Adipocyte (in vitro differentiated cells): ENCODE measurements around the gene MERTK.
"Not testable (repeated sequence)": the region's sequence is repeated elsewhere in the genome, so short reads cannot be mapped to it uniquely, and the experiment has no call there.

ENCODE experiments used
- DNase-seq: peaks from one replicate; pipeline ENCODE4 v3.0.0-alpha.2; 2015; ENCODE audit warnings: low read depth
- H3K27me3 ChIP-seq: replicated peaks from 2 replicates; pipeline ENCODE4 v1.7.0; 2013; ENCODE audit warnings: mild to moderate bottlenecking, low read length, moderate library complexity; ENCODE audit not compliant: control insufficient read depth, insufficient read depth
- H3K36me3 ChIP-seq: 2 replicates; pipeline ENCODE4 v1.7.0; 2013; ENCODE audit warnings: low read length, mild to moderate bottlenecking, moderate library complexity; ENCODE audit not compliant: control insufficient read depth, insufficient read depth, severe bottlenecking
- H3K4me1 ChIP-seq: 2 replicates; pipeline ENCODE4 v1.7.0; 2013; ENCODE audit warnings: mild to moderate bottlenecking, low read length, moderate library complexity; ENCODE audit not compliant: control insufficient read depth, insufficient read depth
- H3K4me3 ChIP-seq: 2 replicates; pipeline ENCODE4 v1.7.0; 2013; ENCODE audit warnings: mild to moderate bottlenecking, low read length, moderate library complexity
- H3K9ac ChIP-seq: 2 replicates; pipeline ENCODE4 v1.7.0; 2013; ENCODE audit warnings: mild to moderate bottlenecking, low read length, moderate library complexity
- H3K9me3 ChIP-seq: 2 replicates; pipeline ENCODE4 v1.7.0; 2013; ENCODE audit warnings: mild to moderate bottlenecking, low read length, moderate library complexity; ENCODE audit not compliant: control insufficient read depth

The MERTK gene

DNA sequence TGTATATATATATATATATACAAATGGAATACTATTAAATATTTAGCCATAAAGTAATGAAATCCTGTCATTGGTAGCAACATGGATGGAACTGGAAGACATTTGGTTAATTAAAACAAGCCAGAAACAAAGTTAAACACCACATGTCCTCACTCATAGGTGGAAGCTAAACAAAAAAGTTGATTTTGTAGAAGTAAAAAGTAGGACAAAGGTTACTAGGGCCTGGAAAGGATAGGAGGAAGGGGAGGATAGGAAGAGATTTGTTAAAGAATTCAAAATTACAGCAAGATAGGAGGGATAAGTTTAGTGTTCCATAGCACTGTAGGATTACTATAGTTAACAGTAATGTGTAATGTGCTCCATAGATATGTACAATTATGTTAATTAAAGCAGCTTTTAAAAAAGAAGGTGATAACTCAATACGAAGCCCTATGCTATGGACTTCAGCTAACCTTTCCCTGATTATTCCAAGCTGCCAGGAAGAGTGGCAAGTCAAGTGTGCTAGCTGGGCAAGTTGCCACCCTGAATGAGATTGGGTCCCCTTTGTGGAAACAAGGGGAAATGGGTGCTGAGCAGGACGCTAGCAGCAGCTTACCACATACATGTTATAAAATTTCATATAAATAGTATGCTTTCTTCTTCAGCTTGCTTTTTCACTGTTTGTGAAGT is 12.3 kb downstream of the MERTK start:
- no peaks in the 10 kb centered on the region for H3K4me1 ChIP-seq
- H3K36me3 ChIP-seq, result no peaks in the 10 kb centered on the region
- H3K4me3 ChIP-seq, result no peak overlapping the region
- no peak for DNase-seq
- H3K27me3 ChIP-seq, result no peaks in the 10 kb centered on the region
- no peaks in the 10 kb centered on the region for H3K9me3 ChIP-seq
- H3K9ac ChIP-seq, result no peak overlapping the region

DNA sequence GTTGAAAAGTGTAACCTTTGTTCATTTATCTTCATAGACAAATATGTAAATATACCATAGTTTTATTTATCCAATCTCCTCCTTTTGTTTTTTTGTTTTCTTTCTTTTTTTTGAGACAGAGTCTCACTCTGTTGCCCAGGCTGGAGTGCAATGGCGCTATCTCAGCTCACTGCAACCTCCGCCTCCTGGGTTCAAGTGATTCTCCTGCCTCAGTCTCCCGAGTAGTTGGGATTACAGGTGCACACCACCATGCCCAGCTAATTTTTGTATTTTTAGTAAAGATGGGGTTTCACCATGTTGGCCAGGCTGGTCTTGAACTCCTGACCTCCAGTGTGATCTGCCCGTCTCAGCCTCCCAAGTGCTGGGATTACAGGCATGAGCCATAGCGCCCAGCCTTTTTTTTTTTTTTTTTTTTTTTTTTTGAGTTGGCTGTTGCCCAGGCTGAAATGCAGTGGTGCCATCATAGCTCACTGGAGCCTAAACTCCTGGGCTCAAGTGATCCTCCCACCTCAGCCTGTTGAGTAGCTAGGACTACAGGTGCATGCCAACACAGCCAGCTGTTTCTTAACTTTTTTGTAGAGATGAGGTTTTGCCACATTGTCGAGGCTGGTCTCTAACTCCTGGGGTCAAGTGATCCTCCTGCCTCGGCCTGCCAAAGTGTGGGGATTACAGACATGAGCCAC is 13.0 kb downstream of the MERTK start:
- not testable (repeated sequence) for H3K27me3 ChIP-seq

DNA sequence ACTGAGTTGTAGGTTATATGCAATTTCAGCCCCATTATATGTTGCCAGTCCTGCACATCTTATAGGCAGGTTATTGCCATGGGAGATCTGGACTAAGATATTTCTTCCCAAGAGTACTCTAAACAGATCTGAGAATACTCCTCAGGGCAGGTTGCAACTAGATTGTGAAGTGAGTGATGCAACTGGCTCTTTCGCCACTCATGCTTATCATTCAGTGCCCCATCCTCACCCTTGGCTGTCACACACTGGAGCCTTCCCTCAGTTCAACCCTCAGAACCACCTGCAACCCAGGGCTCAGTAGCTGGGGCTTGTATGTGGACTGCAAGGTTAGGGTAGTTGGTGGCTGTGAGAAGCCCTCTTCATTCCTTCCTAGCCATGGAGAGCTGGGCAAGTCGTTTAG is 14.1 kb downstream of the MERTK start:
- DNase-seq, result no peak
- Histone ChIP-seq H3K9me3 (no peaks in the 10 kb centered on the region), H3K9ac (no peak overlapping the region), H3K4me1 (no peaks in the 10 kb centered on the region), H3K27me3 (no peaks in the 10 kb centered on the region), H3K36me3 (no peaks in the 10 kb centered on the region), H3K4me3 (no peak overlapping the region)

More for the DNA sequence above, 13.0 kb downstream of the MERTK start:
- H3K4me3 ChIP-seq, H3K36me3 ChIP-seq, H3K9me3 ChIP-seq, DNase-seq, H3K4me1 ChIP-seq, H3K9ac ChIP-seq: not testable (repeated sequence)

DNA sequence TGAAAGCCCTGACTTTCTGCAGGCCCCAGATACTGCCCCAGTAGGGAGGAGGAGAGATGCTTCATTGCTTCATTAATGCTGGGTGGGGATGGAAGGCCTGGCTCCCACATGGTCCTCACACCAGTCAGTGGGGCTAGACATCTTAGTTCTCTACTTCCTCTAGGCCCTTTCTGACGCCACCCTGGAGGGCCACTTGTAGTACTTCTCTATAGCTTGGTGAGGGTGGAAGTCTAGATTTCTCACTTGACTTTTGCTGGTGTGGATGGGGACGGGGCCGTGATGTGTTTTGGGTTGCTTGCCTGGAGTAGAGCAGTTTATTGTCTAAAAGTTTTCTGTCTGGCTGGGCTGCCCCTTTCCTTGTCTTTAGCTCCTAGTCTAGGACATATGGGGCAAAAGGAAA is 18.7 kb downstream of the MERTK start:
- Histone ChIP-seq H3K36me3 (no peaks in the 10 kb centered on the region), H3K9ac (no peak overlapping the region), H3K4me1 (peaks cover 5% of the 10 kb centered on the region), H3K4me3 (no peak overlapping the region), H3K27me3 (no peaks in the 10 kb centered on the region), H3K9me3 (no peaks in the 10 kb centered on the region)
- no peak for DNase-seq

DNA sequence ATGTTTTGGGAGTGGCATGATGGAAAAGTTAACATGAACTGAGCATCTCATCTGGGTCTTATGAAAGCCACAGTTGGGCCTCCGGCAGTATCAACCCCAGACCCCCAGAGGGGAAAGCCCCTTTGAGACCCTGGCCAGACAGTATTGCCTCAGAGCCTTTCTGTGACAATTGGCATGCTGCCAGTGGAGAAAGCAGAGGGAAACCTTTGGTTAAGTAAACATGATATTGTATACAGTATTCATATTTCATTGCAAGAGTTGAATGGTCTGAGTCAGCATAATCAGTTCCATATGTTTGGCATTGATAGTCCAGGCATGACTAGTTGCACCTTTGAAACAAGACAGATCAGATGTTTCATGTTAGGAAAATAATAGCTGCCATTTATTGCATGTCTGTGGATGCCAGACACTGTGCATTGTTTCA is 20.0 kb downstream of the MERTK start:
- H3K9ac ChIP-seq, result no peak overlapping the region
- no peaks in the 10 kb centered on the region for H3K27me3 ChIP-seq
- peaks cover 5% of the 10 kb centered on the region for H3K4me1 ChIP-seq
- DNase-seq, result peak; percentile 97
- H3K9me3 ChIP-seq, result no peaks in the 10 kb centered on the region
- H3K36me3 ChIP-seq, result no peaks in the 10 kb centered on the region
- H3K4me3 ChIP-seq, result no peak overlapping the region

DNA sequence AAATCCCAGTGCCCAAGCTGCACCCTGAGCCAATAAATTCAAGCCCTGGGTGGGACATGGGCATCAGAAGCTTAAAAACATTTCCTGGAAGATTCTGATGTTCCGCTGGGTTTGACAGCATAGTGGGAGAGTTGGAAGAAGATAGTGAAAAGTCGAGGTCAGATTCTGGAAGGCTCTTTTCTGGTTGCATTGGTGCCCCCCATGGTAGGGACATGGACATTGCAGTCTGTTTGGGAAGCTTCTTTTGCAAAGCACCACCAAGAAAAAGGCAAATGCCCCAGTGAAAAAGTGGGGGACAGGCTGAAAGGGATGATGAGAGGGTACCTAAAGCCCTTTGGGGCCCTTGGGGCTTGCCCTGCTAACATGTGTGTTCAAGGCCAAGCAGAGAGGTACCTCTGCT is 21.0 kb downstream of the MERTK start:
- DNase-seq, result no peak
- H3K4me3 ChIP-seq, result no peak overlapping the region
- no peak overlapping the region for H3K9ac ChIP-seq
- no peaks in the 10 kb centered on the region for H3K36me3 ChIP-seq
- peaks cover 5% of the 10 kb centered on the region for H3K4me1 ChIP-seq
- H3K27me3 ChIP-seq, result peaks cover 5% of the 10 kb centered on the region
- H3K9me3 ChIP-seq, result no peaks in the 10 kb centered on the region

DNA sequence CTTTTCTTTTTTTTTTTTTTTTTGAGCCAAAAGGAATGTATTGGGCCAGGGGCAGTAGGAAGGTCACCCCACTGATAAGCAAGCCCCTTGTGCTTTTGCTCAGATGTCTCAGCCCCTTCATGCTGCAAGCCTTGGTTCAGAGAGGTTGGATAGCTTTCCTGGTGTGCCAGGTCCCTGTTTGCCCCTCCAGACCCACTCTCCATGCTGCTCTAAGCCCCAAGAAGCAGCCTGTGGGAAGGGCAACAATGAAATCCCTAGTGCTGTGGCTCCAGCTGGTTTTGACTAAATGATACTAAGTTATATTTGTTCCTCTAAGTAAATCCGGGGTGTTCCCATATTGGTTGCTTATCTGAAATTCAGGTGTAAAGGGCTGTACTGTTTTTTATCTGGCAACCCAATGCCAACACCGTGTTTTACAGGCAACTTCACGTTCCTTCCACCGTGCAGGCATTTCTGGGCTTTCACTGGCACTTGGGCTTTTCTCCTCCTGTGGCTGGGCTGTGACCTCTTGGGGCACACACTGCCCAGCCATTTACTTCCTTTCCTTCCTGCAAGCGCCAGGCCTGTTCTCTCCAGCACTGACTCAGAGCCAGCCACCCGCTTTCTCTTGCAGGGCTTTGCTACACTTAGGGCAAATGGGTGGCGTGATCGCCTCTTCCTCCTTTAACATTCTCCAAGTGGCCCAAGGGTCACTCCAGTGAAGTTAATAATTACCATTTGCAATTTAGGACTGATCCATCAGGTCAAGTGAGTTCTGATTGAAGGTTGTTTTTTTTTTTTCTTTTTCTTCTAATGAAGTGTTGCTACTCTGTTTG is 21.6 kb downstream of the MERTK start:
- H3K27me3 ChIP-seq, result peaks cover 6% of the 10 kb centered on the region
- H3K4me1 ChIP-seq, result peaks cover 5% of the 10 kb centered on the region
- no peaks in the 10 kb centered on the region for H3K9me3 ChIP-seq
- no peaks in the 10 kb centered on the region for H3K36me3 ChIP-seq
- DNase-seq, result no peak
- H3K9ac ChIP-seq, result no peak overlapping the region
- no peak overlapping the region for H3K4me3 ChIP-seq

DNA sequence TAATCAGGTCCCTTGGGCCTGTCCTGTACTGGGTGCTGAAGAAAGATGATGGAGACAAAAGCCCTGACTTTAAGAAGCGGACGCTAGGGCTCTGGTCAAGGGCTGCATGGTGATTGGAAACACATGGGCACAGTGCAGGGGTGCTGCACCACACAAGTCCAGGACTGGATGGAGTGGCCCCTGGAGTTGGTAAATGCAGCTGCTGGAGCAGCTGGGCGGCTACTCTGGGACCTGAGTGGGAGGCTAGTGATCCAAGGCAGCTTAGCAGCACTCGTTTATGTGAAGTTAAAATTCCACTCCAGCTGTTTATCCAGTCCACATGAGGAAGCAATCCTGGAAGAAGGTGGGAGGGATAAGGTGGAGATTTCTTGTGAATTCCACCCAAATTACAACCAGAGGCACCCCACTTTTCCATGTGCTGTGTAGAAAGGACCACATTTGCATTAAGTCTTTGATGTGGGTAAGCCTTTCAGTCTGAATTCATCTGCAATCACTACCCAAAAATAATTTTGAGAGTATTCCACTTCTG is 24.9 kb downstream of the MERTK start:
- H3K27me3 ChIP-seq, result peaks cover 6% of the 10 kb centered on the region
- peaks cover 3% of the 10 kb centered on the region for H3K4me1 ChIP-seq
- no peak overlapping the region for H3K4me3 ChIP-seq
- H3K36me3 ChIP-seq, result no peaks in the 10 kb centered on the region
- H3K9me3 ChIP-seq, result no peaks in the 10 kb centered on the region
- peak; percentile 35 for DNase-seq
- no peak overlapping the region for H3K9ac ChIP-seq

DNA sequence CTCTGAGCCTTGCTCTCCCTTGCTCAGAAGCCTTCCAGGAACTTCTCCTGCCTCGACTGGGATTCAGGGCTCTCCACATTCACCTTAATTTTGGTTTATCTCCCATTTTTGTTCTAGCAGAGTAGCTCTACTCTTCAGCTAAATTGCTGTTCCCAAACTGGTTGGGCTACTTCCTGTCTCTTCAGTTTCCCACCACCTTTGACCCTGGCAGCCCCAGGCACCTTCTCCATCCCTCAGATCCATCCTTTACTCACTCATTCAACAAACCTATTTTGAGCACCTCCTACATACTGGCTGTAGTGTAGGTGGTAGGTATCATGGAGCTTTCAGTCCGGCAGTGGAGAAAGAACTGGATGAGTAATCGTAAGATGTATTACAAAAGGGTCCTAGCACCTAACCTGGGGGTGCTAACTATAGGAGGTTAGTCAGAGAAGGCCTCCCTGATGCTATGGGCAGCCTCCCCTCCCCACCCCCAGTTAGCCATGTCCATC is 26.3 kb downstream of the MERTK start:
- H3K27me3 ChIP-seq, result peaks cover 6% of the 10 kb centered on the region
- no peak for DNase-seq
- H3K9ac ChIP-seq, result no peak overlapping the region
- H3K36me3 ChIP-seq, result no peaks in the 10 kb centered on the region
- no peaks in the 10 kb centered on the region for H3K9me3 ChIP-seq
- H3K4me3 ChIP-seq, result no peak overlapping the region
- H3K4me1 ChIP-seq, result no peaks in the 10 kb centered on the region

DNA sequence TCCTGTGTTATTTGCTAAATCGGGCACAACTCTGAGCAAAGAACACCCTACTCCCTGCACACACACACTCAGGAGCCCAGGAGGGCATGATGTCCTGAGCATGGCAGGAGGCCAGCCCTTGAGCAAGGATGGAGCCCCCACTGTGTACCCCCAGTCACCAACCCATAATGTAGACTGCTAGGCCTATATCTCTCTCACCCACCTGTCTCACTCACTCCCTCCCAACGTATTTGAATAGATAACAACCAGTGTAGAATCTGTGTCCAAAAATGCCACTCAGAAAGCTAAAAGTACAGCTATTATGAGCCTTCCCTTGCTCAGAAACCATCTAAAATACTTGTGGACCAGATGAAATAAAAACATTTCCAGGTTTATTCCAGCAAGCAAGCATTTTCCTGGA is 29.3 kb downstream of the MERTK start:
- Histone ChIP-seq H3K4me1 (peaks cover 6% of the 10 kb centered on the region), H3K9me3 (no peaks in the 10 kb centered on the region), H3K4me3 (no peak overlapping the region), H3K9ac (no peak overlapping the region), H3K27me3 (peaks cover 6% of the 10 kb centered on the region), H3K36me3 (no peaks in the 10 kb centered on the region)
- DNase-seq, result no peak

DNA sequence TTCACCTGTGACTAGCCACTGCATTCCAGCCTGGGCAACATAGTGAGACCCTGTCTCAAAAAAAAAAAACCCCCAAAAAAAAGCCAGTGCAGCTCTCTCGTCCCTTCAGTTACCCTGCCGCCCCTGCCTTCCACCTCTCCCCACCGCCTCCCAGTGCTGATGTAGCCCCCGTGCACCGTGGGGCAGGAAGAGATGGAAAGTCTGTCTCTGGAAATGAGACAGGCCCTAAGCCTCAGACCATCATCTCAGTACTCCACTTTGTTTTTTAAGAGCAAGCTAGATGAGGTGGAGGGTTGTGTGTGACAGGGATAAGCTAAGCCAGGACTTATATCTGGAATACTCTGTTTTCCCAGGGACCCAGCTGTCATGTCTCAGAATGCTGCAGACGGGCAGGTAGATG is 32.0 kb downstream of the MERTK start:
- peaks cover 5% of the 10 kb centered on the region for H3K27me3 ChIP-seq
- H3K9me3 ChIP-seq, result no peaks in the 10 kb centered on the region
- peaks cover 6% of the 10 kb centered on the region for H3K4me1 ChIP-seq
- H3K9ac ChIP-seq, result no peak overlapping the region
- no peak for DNase-seq
- no peak overlapping the region for H3K4me3 ChIP-seq
- H3K36me3 ChIP-seq, result no peaks in the 10 kb centered on the region
